IPS-18a (cell line): ENCODE data around the gene SMIM32.

Experiments used
- H3K27ac ChIP-seq: one replicate; pipeline ENCODE4 v1.5.1; 2013; ENCODE audit warnings: low read length
- H3K27me3 ChIP-seq: one replicate; pipeline ENCODE4 v1.6.1; 2013; ENCODE audit warnings: mild to moderate bottlenecking, low read length; ENCODE audit not compliant: control insufficient read depth, insufficient read depth
- H3K36me3 ChIP-seq: one replicate; pipeline ENCODE4 v1.6.1; 2013; ENCODE audit warnings: low read depth, low read length; ENCODE audit not compliant: control insufficient read depth
- H3K4me1 ChIP-seq: one replicate; pipeline ENCODE4 v1.6.1; 2013; ENCODE audit warnings: low read depth, low read length; ENCODE audit not compliant: control insufficient read depth
- H3K4me3 ChIP-seq: one replicate; pipeline ENCODE4 v1.5.1; 2013; ENCODE audit warnings: low read length
- H3K9ac ChIP-seq: one replicate; pipeline ENCODE4 v1.6.1; 2013; ENCODE audit warnings: mild to moderate bottlenecking, low read length, moderate library complexity
- H3K9me3 ChIP-seq: one replicate; pipeline ENCODE4 v1.6.1; 2013; ENCODE audit warnings: low read depth, low read length; ENCODE audit not compliant: control insufficient read depth

Gene SMIM32

DNA sequence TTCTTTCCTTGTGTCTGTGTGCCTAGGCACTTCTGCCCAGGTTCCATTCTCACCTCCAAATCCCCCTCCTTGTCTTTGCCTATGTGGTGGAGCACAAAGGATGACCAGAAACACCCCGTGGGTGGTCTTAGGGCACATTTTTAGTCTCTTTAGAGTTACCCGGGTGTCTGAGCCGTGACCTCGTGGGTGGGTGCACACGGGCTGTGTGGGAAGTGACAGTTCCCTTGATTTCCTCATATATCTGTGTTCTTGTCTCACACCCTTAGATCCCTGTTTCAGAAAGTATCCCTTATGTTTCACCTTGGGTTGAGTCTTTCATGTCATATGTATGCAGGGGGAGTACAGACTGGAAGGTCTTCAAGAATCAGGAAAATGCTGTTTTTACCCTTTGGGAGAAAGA lies 13.4 kb upstream of the SMIM32 start:
- Histone ChIP-seq H3K27me3 (peaks cover 85% of the 10 kb centered on the region), H3K27ac (no peak overlapping the region), H3K9me3 (no peaks in the 10 kb centered on the region), H3K36me3 (no peaks in the 10 kb centered on the region), H3K4me3 (no peak overlapping the region), H3K4me1 (peaks cover 14% of the 10 kb centered on the region), H3K9ac (no peak overlapping the region)

DNA sequence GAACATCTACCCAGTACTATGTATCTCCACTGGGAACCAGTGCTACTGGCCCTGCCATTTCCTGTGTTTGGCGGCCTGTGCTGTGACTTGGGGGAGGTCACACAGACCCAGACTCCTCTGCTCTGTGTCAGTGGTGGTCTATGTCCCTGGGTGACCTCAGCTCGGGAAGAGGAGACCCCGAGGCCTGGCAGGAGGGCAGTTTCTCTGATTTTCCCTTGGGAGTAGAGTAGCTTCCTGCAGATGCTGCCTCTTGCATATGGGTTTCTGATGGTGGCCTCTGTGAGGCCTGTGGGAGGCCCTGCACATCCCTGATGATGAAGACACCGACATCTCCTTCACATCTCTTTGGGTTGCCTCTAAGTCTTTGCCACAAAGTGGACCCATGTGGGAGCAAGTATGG lies 13.0 kb upstream of the SMIM32 start:
- Histone ChIP-seq H3K4me3 (no peak overlapping the region), H3K27me3 (peaks cover 85% of the 10 kb centered on the region), H3K9me3 (no peaks in the 10 kb centered on the region), H3K27ac (no peak overlapping the region), H3K9ac (no peak overlapping the region), H3K36me3 (no peaks in the 10 kb centered on the region), H3K4me1 (peaks cover 14% of the 10 kb centered on the region)

DNA sequence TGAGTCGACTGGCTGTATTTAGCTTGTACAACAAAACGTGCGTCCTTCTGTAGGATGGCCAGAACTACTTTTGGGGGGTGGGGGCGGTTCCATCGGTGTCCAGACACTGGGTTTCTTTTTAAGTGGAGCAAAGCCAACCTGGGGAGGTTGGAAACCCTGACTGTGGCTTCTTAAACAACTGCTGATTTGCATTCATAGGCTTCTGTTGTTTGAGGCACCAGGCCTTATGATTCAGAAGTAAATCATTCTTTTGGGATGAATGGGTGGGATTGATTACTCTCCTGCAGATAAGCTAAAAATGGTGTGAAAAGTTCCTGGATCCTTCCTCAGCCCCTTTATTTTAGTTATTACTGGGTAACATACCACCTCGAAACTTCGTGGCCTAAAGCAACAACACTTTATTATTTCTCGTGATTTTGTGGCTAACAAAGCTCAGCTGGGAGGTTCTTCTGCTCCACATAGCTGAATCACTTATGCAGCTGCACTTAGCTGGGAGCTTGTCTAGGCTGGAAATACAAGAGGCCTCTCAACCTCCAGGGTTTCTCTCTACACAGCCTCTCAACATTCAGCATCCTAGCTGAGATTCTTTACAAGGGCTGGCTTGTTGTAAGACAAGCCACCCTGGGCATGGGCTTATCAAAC lies 12.2 kb upstream of the SMIM32 start:
- H3K27ac ChIP-seq: no peak overlapping the region
- no peak overlapping the region for H3K9ac ChIP-seq
- no peaks in the 10 kb centered on the region for H3K9me3 ChIP-seq
- peaks cover 14% of the 10 kb centered on the region for H3K4me1 ChIP-seq
- no peak overlapping the region for H3K4me3 ChIP-seq
- H3K36me3 ChIP-seq: no peaks in the 10 kb centered on the region
- peaks cover 89% of the 10 kb centered on the region for H3K27me3 ChIP-seq

DNA sequence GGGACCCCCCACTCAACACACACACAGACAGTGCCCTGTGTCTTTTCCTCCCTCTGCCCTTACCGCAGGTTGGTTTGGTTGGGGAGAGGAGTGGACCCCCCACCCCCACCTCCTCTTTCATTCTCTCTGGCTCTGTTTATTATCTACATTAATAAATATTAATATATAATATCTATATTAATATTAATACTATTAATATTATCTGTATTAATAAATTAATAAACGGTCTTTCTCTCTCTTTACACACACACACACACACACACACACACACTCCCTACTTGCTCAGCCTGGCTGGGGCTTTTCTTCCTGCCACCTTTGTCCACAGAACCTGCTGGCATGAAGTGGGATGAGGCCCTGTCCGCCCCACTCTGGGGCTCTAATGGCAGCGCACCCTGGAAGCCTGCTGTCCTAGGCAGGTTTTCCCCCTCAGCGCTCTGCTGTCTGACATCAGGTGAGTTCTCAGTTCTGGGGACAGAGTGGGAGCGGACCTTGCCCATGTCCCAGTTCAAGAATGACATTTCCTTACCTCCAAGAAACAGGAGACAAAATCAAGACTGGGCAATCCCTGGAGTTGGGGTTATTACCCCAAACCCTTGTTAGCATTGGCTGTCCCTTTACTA lies 10.5 kb upstream of the SMIM32 start:
- no peaks in the 10 kb centered on the region for H3K9me3 ChIP-seq
- no peaks in the 10 kb centered on the region for H3K36me3 ChIP-seq
- H3K9ac ChIP-seq: no peak overlapping the region
- H3K27me3 ChIP-seq: peaks cover 93% of the 10 kb centered on the region
- H3K27ac ChIP-seq: no peak overlapping the region
- peak overlapping the region; percentile 19 for H3K4me3 ChIP-seq
- peaks cover 14% of the 10 kb centered on the region for H3K4me1 ChIP-seq

DNA sequence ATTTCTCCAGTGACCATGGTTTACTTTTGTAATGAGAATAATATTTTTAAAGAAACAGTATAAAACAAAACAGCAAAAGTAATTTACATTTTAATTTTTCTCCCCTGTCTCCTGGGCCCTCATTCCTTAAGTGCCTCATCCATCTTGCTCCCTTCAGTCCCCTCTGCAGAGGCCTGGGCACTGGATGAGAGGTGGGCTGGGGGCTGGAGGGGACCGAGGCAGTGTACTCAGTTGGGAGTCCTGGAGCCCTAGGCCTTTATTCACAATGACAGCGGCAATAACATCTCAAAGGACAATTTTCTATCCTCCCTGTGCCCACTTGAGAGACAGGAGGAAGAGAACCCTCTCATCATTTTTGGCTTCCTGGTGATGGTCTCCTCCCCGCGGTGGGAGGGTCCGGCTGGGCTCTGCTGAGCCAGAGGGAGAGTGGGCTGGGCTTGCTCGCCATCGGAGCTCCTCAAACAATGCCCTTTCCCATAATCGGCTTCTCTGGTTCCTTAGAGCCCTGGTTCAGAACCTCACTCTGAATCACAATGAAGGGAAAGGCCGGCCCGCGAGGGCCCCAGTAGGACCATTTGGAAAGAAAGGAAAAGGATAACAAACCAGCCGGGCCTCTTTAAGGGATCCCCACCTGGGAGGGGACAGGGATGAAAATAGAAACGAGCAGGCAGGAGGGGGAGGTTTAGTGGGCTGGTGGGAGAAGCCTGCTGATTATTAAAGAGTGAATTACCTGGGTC lies 9.7 kb upstream of the SMIM32 start:
- H3K36me3 ChIP-seq: no peaks in the 10 kb centered on the region
- H3K9me3 ChIP-seq: no peaks in the 10 kb centered on the region
- no peak overlapping the region for H3K27ac ChIP-seq
- peaks cover 14% of the 10 kb centered on the region for H3K4me1 ChIP-seq
- H3K27me3 ChIP-seq: peaks cover 89% of the 10 kb centered on the region
- peak overlapping the region; percentile 19 for H3K4me3 ChIP-seq
- H3K9ac ChIP-seq: no peak overlapping the region

DNA sequence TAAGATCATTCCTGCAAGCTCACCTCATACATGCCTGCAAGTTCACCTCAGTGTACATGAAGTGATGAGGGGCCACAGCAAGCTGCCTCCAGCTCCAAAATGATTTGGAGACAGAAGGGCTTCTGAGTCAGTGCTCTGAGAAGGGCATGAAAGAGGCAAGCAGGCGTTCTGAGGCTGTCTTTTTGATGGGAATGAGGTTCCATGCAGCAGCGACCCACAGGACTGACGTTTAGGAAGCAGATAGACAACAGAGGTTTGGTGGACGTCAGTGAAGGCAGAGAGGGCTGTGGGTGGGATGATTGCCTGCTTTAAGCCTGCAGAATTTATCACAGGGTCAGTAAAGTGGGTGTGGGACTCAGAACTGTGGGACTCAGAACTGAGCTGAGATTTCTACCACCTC lies 8.9 kb upstream of the SMIM32 start:
- no peak overlapping the region for H3K27ac ChIP-seq
- no peak overlapping the region for H3K9ac ChIP-seq
- no peaks in the 10 kb centered on the region for H3K36me3 ChIP-seq
- H3K9me3 ChIP-seq: no peaks in the 10 kb centered on the region
- no peak overlapping the region for H3K4me3 ChIP-seq
- peaks cover 88% of the 10 kb centered on the region for H3K27me3 ChIP-seq
- peaks cover 14% of the 10 kb centered on the region for H3K4me1 ChIP-seq

DNA sequence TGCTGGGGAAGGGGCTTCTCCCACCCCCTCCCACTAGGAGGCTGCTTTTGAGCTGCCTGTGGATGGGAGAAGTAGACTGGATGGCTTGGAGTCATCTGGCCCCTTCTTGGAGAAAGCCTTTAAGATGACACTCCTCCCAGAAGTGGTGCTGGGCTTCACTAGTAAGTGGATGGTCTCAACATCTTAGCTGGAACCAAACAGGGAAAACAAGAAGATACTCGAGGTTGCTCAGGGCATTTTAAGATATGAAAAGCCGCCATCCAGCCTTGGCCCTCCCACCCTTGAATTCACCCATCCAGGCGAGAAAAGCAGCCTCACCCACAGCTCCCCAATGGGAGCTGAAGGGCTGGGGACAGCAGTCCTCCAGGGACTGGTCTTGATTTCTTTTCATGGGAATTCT lies 7.8 kb upstream of the SMIM32 start:
- peaks cover 88% of the 10 kb centered on the region for H3K27me3 ChIP-seq
- no peaks in the 10 kb centered on the region for H3K9me3 ChIP-seq

DNA sequence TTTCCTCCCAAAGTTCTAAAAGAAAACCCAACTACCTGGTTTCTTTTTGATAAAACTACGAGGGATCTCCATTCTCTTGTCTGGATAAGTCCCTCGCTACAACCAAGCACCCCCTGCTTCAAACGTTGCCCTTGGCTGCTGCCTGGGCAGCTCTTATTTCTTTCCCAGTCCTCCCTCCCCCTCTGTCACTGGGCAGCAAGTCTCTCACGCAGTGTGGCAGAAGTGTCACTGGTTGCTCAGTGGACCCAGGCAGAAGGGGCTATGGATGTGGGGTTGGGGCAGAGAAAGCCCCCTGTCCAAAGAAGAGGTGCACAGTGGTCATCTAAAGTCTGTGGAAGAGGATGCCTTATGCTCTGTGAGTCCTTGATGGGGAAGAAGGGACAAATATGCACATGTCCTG lies 7.2 kb upstream of the SMIM32 start:
- no peaks in the 10 kb centered on the region for H3K36me3 ChIP-seq
- H3K4me1 ChIP-seq: peaks cover 14% of the 10 kb centered on the region
- peaks cover 88% of the 10 kb centered on the region for H3K27me3 ChIP-seq
- H3K4me3 ChIP-seq: no peak overlapping the region
- H3K9me3 ChIP-seq: no peaks in the 10 kb centered on the region
- no peak overlapping the region for H3K27ac ChIP-seq
- no peak overlapping the region for H3K9ac ChIP-seq

More for the DNA sequence above, 7.8 kb upstream of the SMIM32 start:
- H3K27ac ChIP-seq: no peak overlapping the region
- peaks cover 14% of the 10 kb centered on the region for H3K4me1 ChIP-seq
- H3K9ac ChIP-seq: no peak overlapping the region
- H3K36me3 ChIP-seq: no peaks in the 10 kb centered on the region
- no peak overlapping the region for H3K4me3 ChIP-seq

DNA sequence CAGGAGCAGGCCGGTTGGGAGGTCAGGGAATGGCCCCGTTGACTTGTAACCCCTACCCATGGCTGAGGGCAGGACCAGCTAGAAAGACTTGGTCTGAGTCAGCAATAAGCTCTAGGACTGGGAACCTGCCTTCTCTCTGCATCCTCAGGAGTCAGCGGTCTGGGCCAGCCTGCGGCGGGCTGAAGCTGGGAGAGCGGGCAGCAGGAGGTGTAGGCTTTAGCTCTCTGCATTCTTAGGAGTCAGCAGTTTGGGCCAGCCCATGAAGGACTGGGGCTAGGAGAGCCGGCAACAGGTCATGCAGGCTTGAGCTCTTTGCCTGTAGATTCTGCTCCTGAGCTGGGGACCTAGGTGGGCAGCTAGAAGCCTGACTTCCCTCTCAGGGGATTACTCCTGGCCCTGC lies 6.4 kb upstream of the SMIM32 start:
- H3K4me1 ChIP-seq: peaks cover 14% of the 10 kb centered on the region
- no peaks in the 10 kb centered on the region for H3K36me3 ChIP-seq
- no peak overlapping the region for H3K4me3 ChIP-seq
- H3K9ac ChIP-seq: no peak overlapping the region
- H3K9me3 ChIP-seq: no peaks in the 10 kb centered on the region
- no peak overlapping the region for H3K27ac ChIP-seq
- peaks cover 88% of the 10 kb centered on the region for H3K27me3 ChIP-seq

DNA sequence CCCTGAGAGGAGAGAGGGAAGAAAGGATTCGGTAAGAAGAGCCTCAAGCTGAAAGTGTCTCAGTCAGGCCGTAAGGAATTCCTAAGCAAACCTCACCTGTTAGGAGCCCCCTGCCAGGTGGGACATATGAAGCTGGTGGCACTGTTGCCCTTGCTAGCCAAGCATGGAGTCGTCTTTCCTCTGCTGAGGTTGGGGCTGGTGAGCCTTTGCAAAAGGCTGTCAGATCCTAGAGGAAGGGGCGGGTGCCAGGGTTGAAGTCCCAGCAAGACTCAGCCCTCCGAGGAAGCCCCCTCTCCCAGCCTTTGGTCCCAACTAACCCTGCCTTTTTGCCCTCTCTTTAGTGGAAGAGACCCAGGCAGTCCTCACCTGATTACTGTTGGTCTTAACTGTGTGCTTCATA lies 5.5 kb upstream of the SMIM32 start:
- Histone ChIP-seq H3K27me3 (peaks cover 88% of the 10 kb centered on the region), H3K9me3 (no peaks in the 10 kb centered on the region), H3K4me1 (peaks cover 12% of the 10 kb centered on the region), H3K27ac (no peak overlapping the region), H3K36me3 (no peaks in the 10 kb centered on the region), H3K4me3 (no peak overlapping the region), H3K9ac (no peak overlapping the region)

DNA sequence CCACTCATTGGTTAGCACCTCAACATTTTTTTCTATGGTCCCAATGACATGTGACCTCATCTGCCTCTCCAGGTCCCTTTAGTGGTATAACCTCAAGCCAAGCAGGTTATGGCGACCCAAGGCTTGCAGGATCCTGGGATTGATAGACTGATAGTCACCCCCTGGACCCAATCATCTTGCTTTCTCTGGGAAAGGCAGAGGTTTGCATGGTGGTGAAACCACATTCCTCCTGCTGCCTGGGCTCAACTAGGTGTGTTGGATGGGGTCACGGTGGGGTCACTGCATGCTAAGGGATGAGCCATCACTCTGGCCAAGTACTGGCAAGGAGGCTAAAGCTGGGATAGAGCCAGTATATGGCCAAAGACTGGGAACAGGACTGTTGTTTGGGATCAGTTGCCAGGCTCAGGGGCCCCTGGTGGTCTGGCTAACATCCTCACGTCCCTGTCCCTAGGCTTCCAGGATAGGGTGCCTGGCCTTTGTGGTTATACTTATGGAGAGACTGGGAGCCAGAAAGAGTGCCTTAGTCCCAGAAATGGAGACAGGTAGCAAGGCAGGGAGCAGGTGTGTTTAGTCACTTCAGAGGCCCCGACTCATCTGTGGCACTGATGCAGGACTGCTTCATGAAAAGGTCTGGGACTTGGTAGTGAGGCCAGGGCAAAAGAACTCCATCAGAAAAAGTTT lies 4.6 kb upstream of the SMIM32 start:
- Histone ChIP-seq H3K4me1 (peaks cover 14% of the 10 kb centered on the region), H3K27ac (no peak overlapping the region), H3K9me3 (no peaks in the 10 kb centered on the region), H3K9ac (no peak overlapping the region), H3K4me3 (no peak overlapping the region), H3K27me3 (peaks cover 95% of the 10 kb centered on the region), H3K36me3 (no peaks in the 10 kb centered on the region)
